ENCODE results near the gene NLRP13. TPM values are rescaled to one million over a fixed set of nuclear protein-coding genes. Genes with fewer than 3 reads are reported as not detected.

The NLRP13 gene
- total and polyA plus RNA-seq, 2 of the 8 experiments (the other 6 are each of a cell fraction or from before 2014, with no cell fraction given): not detected

GRCh38 chr19:55940306-55940705 lies 8.2 kb upstream of the NLRP13 start:
- Histone ChIP-seq H3K56ac (replicated peaks; ENCODE audit: insufficient read length, low read depth, low read length) (no peak overlapping the region), H3K9ac (replicated peaks in 1 of 4; ENCODE audit: extremely low read depth in 1 of 4, low read depth in 3 of 4, low read length in 3 of 4) (no peak overlapping the region), H4K20me1 (replicated peaks in 1 of 2; ENCODE audit: control insufficient read depth in 1 of 2, insufficient read depth in 2 of 2, low read length in 2 of 2) (no peaks in the 10 kb centered on the region), H4K91ac (replicated peaks; ENCODE audit: insufficient read length, low read length) (no peak overlapping the region), H3K18ac (ENCODE audit: extremely low read depth, low read length) (no peak overlapping the region), H3K27me3 (replicated peaks in 1 of 4; ENCODE audit: control insufficient read depth in 3 of 4, extremely low read depth in 1 of 4, insufficient read depth in 3 of 4, low read length in 3 of 4) (no peaks in the 10 kb centered on the region), H3K4me2 (ENCODE audit: insufficient read depth in 1 of 2, low read depth in 2 of 2, low read length in 2 of 2) (no peak overlapping the region), H3K4me1 (replicated peaks in 1 of 4; ENCODE audit: control insufficient read depth in 3 of 4, insufficient read depth in 4 of 4, low read length in 3 of 4) (no peaks in the 10 kb centered on the region), H3K4me3 (ENCODE audit: extremely low read depth in 1 of 4, insufficient read depth in 2 of 4, low read depth in 3 of 4, low read length in 4 of 4) (no peak overlapping the region), H2BK5ac (ENCODE audit: low read depth, low read length) (no peak overlapping the region), H3K14ac (ENCODE audit: insufficient read length) (no peak overlapping the region), H2BK120ac (replicated peaks; ENCODE audit: low read depth, low read length) (no peak overlapping the region), H3K4ac (replicated peaks; ENCODE audit: insufficient read length, low read depth, low read length) (no peak overlapping the region), H4K8ac (ENCODE audit: extremely low read depth, insufficient read depth, low read length) (no peak overlapping the region), H3K23me2 (ENCODE audit: low read depth, low read length) (no peaks in the 10 kb centered on the region), H3K9me3 (ENCODE audit: insufficient read depth in 2 of 2, low read depth in 1 of 2, low read length in 1 of 2) (peaks cover 37 to 69% of the 10 kb centered on the region in 2 experiments), H2BK15ac (ENCODE audit: low read length) (no peak overlapping the region), H2BK20ac (ENCODE audit: low read length) (no peak overlapping the region), H3K36me3 (ENCODE audit: control insufficient read depth in 2 of 4, insufficient read depth in 4 of 4, low read length in 3 of 4) (no peaks in the 10 kb centered on the region), H3K79me2 (ENCODE audit: control insufficient read depth in 1 of 2, insufficient read depth in 2 of 2, low read length in 2 of 2) (no peaks in the 10 kb centered on the region), H3K27ac (ENCODE audit: low read depth, low read length) (no peak overlapping the region), H2AFZ (ENCODE audit: low read length) (no peak overlapping the region), H3K23ac (ENCODE audit: insufficient read length) (no peak overlapping the region), H2AK5ac (ENCODE audit: low read depth, low read length) (no peak overlapping the region), H2BK12ac (ENCODE audit: low read depth, low read length) (no peak overlapping the region), H4K5ac (ENCODE audit: insufficient read length, low read depth, low read length) (no peak overlapping the region), H3K79me1 (ENCODE audit: low read depth, low read length) (no peaks in the 10 kb centered on the region)
- 75% methylated on average over 11 of the region's 11 CpGs; no CpG with 5 or more reads in 1 of the 2 experiments for WGBS, 2 experiments (ENCODE audit: extremely low coverage in 1 of 2, insufficient coverage in 1 of 2, insufficient read length in 1 of 2, insufficient replicate concordance in 2 of 2, low coverage in 1 of 2, low lambda C conversion rate in 2 of 2, missing lambda C conversion rate in 1 of 2)
- FAIRE-seq: no peak
- CTCF ChIA-PET (ENCODE audit: partially characterized antibody): interaction anchor here (1.2 kb wide), 1 partner anchor 9 kb away, joined by 3 read pairs; no protein-coding TSS in a partner anchor
- no peak for DNase-seq (ENCODE audit: low read depth in 1 of 2, low spot score in 2 of 2)
- POLR2A ChIA-PET (ENCODE audit: partially characterized antibody): no interaction called here
- TF ChIP-seq PHF8 (conservative IDR thresholded peaks at IDR 0.05; ENCODE audit: low read depth, low read length): no peak
- TF ChIP-seq GABPA (IDR thresholded peaks at IDR 0.05; ENCODE audit: borderline replicate concordance, insufficient read depth, low read length): no peak
- TF ChIP-seq SUZ12 (IDR thresholded peaks at IDR 0.05; ENCODE audit: low read length): no peak

Measured in H1 (cell line).